ENCODE measurements around the gene AIF1L. TPM values are rescaled to one million over a fixed set of nuclear protein-coding genes. Genes with fewer than 3 reads are reported as not detected.

AIF1L gene
- total and polyA plus RNA-seq, 2 of the 4 experiments (the other 2 are of a cell fraction), result 0.18 to 0.19 TPM

DNA sequence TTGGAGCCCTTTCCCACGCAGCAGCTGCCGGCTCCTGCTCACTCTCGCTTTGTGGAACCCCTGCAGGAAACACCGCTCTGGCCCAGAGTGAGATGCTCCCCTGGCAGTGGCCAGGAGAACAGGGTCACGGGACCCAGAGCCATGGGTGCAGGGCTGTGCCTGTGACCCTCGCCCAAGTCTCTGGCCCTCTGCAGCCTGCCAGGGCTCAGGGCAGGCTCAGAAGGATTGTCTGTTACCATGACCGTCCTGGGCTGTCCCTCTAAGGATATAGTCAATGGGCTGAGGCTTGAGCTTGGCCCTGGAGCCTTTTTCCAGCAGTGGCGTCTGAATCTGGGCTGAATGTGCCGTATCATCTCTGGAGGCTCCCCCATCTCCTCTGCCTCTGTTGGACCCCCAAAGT, 28.7 kb upstream of the AIF1L start:
- H4K8ac ChIP-seq (ENCODE audit: low read depth in 2 of 2, low read length in 2 of 2), result no peak overlapping the region
- POLR2A ChIA-PET (ENCODE audit: unreplicated experiment), result no interaction called here
- no peak overlapping the region for H3K4me2 ChIP-seq (ENCODE audit: low read depth, low read length)
- H2BK5ac ChIP-seq (ENCODE audit: low read depth, low read length, poor library complexity, severe bottlenecking), result no peak overlapping the region
- no peak overlapping the region for H2BK120ac ChIP-seq (ENCODE audit: low read depth, low read length)
- no peak for TF ChIP-seq CEBPB (IDR thresholded peaks at IDR 0.05; ENCODE audit: low read depth, low read length)
- TF ChIP-seq MXI1 (IDR thresholded peaks at IDR 0.05; ENCODE audit: borderline replicate concordance, low read depth, low read length), result no peak
- TF ChIP-seq USF2 (IDR thresholded peaks at IDR 0.05; ENCODE audit: low read depth, low read length), result no peak
- TF ChIP-seq BHLHE40 (IDR thresholded peaks at IDR 0.05; ENCODE audit: low read depth, low read length), result no peak
- TF ChIP-seq MAFK (IDR thresholded peaks at IDR 0.05; ENCODE audit: low read depth, low read length), result no peak
- TF ChIP-seq CHD1 (IDR thresholded peaks at IDR 0.05; ENCODE audit: low read depth, low read length), result no peak
- no peak for TF ChIP-seq FOS (IDR thresholded peaks at IDR 0.05; ENCODE audit: low read depth, low read length)
- no peak for TF ChIP-seq POLR2A (IDR thresholded peaks at IDR 0.05; ENCODE audit: low read depth, low read length)
- no peak for TF ChIP-seq RFX5 (IDR thresholded peaks at IDR 0.05; ENCODE audit: low read depth, low read length)
- no peak for TF ChIP-seq MAZ (IDR thresholded peaks at IDR 0.05; ENCODE audit: borderline replicate concordance, low read depth, low read length)
- TF ChIP-seq RAD21 (IDR thresholded peaks at IDR 0.05; ENCODE audit: low read length), result no peak
- TF ChIP-seq SMC3 (IDR thresholded peaks at IDR 0.05; ENCODE audit: low read depth, low read length), result no peak
- TF ChIP-seq NFE2L2 (IDR thresholded peaks at IDR 0.05; ENCODE audit: low read depth, low read length), result no peak
- TF ChIP-seq, protein P1, sequence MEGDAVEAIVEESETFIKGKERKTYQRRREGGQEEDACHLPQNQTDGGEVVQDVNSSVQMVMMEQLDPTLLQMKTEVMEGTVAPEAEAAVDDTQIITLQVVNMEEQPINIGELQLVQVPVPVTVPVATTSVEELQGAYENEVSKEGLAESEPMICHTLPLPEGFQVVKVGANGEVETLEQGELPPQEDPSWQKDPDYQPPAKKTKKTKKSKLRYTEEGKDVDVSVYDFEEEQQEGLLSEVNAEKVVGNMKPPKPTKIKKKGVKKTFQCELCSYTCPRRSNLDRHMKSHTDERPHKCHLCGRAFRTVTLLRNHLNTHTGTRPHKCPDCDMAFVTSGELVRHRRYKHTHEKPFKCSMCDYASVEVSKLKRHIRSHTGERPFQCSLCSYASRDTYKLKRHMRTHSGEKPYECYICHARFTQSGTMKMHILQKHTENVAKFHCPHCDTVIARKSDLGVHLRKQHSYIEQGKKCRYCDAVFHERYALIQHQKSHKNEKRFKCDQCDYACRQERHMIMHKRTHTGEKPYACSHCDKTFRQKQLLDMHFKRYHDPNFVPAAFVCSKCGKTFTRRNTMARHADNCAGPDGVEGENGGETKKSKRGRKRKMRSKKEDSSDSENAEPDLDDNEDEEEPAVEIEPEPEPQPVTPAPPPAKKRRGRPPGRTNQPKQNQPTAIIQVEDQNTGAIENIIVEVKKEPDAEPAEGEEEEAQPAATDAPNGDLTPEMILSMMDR (conservative IDR thresholded peaks at IDR 0.05; ENCODE audit: low read depth, low read length), result no peak
- no peak overlapping the region for H3K18ac ChIP-seq (ENCODE audit: low read depth, low read length)
- DNase-seq, result no peak
- H3K4ac ChIP-seq (ENCODE audit: low read depth, low read length), result no peak overlapping the region
- no peak overlapping the region for H2AFZ ChIP-seq (replicated peaks; ENCODE audit: low read length, poor library complexity)
- H2BK20ac ChIP-seq (ENCODE audit: low read depth, low read length), result no peak overlapping the region
- H3K27me3 ChIP-seq (ENCODE audit: control insufficient read depth, insufficient read depth, low read length), result peaks cover 51% of the 10 kb centered on the region
- H4K20me1 ChIP-seq (ENCODE audit: insufficient read depth, low read length), result no peaks in the 10 kb centered on the region
- no peak overlapping the region for H2AK5ac ChIP-seq (ENCODE audit: low read depth, low read length)
- no peak overlapping the region for H2BK15ac ChIP-seq (ENCODE audit: low read depth, low read length)
- no peak overlapping the region for H2AK9ac ChIP-seq (replicated peaks; ENCODE audit: low read depth, low read length, poor library complexity)
- no TSS peak for BruUV-seq (replicated peaks)
- in situ Hi-C loops (cut with MboI; ENCODE audit: low sequenced_read_pairs) (no loop called here), dilution Hi-C loops (cut with HindIII; ENCODE audit: low sequenced_read_pairs, unreplicated experiment) (no loop called here), intact Hi-C loops (cut with micrococcal nuclease) (no loop called here)
- H3K9me3 ChIP-seq (ENCODE audit: control insufficient read depth, insufficient read depth, low read length), result no peaks in the 10 kb centered on the region
- H3K4me3 ChIP-seq (ENCODE audit: insufficient read depth, low read depth, low read length), result no peak overlapping the region
- H3K9me1 ChIP-seq (ENCODE audit: insufficient read depth, low read length), result no peaks in the 10 kb centered on the region; the same call in 1 of the 2 replicates
- H3K4me1 ChIP-seq (ENCODE audit: control insufficient read depth, insufficient read depth, low read length), result no peaks in the 10 kb centered on the region
- no peaks in the 10 kb centered on the region for H3K79me1 ChIP-seq (ENCODE audit: low read depth in 1 of 2, low read length in 2 of 2)
- no peak overlapping the region for H3K27ac ChIP-seq (ENCODE audit: insufficient read depth, low read length)
- CTCF ChIA-PET, result no interaction called here
- H3K56ac ChIP-seq (ENCODE audit: extremely low read depth, insufficient read depth, low read length), result no peak overlapping the region
- no peaks in the 10 kb centered on the region for H3K36me3 ChIP-seq (ENCODE audit: control insufficient read depth, insufficient read depth, low read length)
- H4K5ac ChIP-seq (ENCODE audit: low read depth, low read length), result no peak overlapping the region
- no peak for ATAC-seq (ENCODE audit: low read depth)
- H3K9ac ChIP-seq (ENCODE audit: low read depth, low read length), result no peak overlapping the region
- H3K14ac ChIP-seq (replicated peaks; ENCODE audit: low read depth, low read length), result no peak overlapping the region
- H4K91ac ChIP-seq (ENCODE audit: insufficient read depth, low read depth, low read length), result no peak overlapping the region
- no peak overlapping the region for H3K23ac ChIP-seq (ENCODE audit: low read depth, low read length)
- 55% methylated on average over 5 of the region's 9 CpGs; no CpG with 5 or more reads in 1 of the 2 experiments for WGBS, 2 experiments (ENCODE audit: extremely low coverage in 2 of 2, insufficient read length in 1 of 2)

Data from IMR-90 (cell line).